HG03175 (cell line): Measurements from ENCODE around the gene RNF151.
"Not testable (repeated sequence)": the region's sequence is repeated elsewhere in the genome, so short reads cannot be mapped to it uniquely, and the experiment has no call there.

ENCODE experiments used
- ATAC-seq: cut with Tn5 transposase; IDR thresholded peaks from one replicate; pipeline ENCODE4 v1.9.1; 2021; ENCODE audit warnings: mild to moderate bottlenecking, moderate library complexity; ENCODE audit not compliant: unreplicated experiment

The RNF151 gene

GRCh38 chr16:1938316-1938715, 28.3 kb upstream of the RNF151 start:
- ATAC-seq, result no peak

- ATAC-seq, result no peak
These were observed 27.7 kb upstream of the RNF151 start for GRCh38 chr16:1938910-1939309.

GRCh38 chr16:1939833-1940232, 26.8 kb upstream of the RNF151 start:
- ATAC-seq, result not testable (repeated sequence)

- no peak for ATAC-seq
These were observed 26.1 kb upstream of the RNF151 start for GRCh38 chr16:1940273-1941161.

GRCh38 chr16:1941162-1942046, 25.3 kb upstream of the RNF151 start:
- no peak for ATAC-seq

- no peak for ATAC-seq
These were observed 24.4 kb upstream of the RNF151 start for GRCh38 chr16:1942047-1942809.

GRCh38 chr16:1942810-1943726, 23.6 kb upstream of the RNF151 start, which contains the start of gene MSRB1:
TSS of gene MSRB1 (minus strand) at chr16:1943199. CDS start at chr16:1943156, 43 bp downstream.
- peak; percentile 94 for ATAC-seq

GRCh38 chr16:1944612-1945199, 21.9 kb upstream of the RNF151 start:
- no peak for ATAC-seq

GRCh38 chr16:1945559-1946391, 20.9 kb upstream of the RNF151 start:
- ATAC-seq, result no peak

- no peak for ATAC-seq
These were observed 19.9 kb upstream of the RNF151 start for GRCh38 chr16:1946495-1947368.

- no peak for ATAC-seq
These were observed 19.3 kb upstream of the RNF151 start for GRCh38 chr16:1947369-1947670.

- ATAC-seq, result no peak
These were observed 17.1 kb upstream of the RNF151 start for GRCh38 chr16:1949507-1949906.

- no peak for ATAC-seq
These were observed 16.6 kb upstream of the RNF151 start for GRCh38 chr16:1950047-1950446.

- no peak for ATAC-seq
These were observed 16.1 kb upstream of the RNF151 start for GRCh38 chr16:1950559-1950958.

GRCh38 chr16:1953734-1954133, 12.9 kb upstream of the RNF151 start:
- ATAC-seq, result no peak

- ATAC-seq, result not testable (repeated sequence)
These were observed 9.1 kb upstream of the RNF151 start for GRCh38 chr16:1957434-1958142.

GRCh38 chr16:1958143-1958491, 8.5 kb upstream of the RNF151 start:
- not testable (repeated sequence) for ATAC-seq
